Liver (tissue), 9 donors: ENCODE data around the gene DCXR. TPM values are rescaled to one million over a fixed set of nuclear protein-coding genes. Genes with fewer than 3 reads are reported as not detected.

Experiments
- DNase-seq: peaks from one replicate; pipeline ENCODE4 v3.0.0-alpha.2; 2017; ENCODE audit warnings: low spot score
- H3K27ac ChIP-seq, 2 donors: one replicate each; pipeline ENCODE4 v1.7.0; 2013; ENCODE audit warnings: inconsistent platforms in 2 of 2, low read length in 2 of 2, control low read depth in 1 of 2, low read depth in 1 of 2, mild to moderate bottlenecking in 1 of 2
- H3K27me3 ChIP-seq, 4 donors: one replicate each; pipeline versions ENCODE4 v1.6.1 to v1.7.0; 2013; ENCODE audit warnings: low read length in 3 of 4, inconsistent platforms in 1 of 4, mild to moderate bottlenecking in 1 of 4, moderate library complexity in 1 of 4; ENCODE audit not compliant: control insufficient read depth in 4 of 4, insufficient read depth in 4 of 4
- H3K36me3 ChIP-seq, 4 donors: one replicate each; pipeline versions ENCODE4 v1.6.1 to v1.7.0; 2013; ENCODE audit warnings: low read length in 3 of 4, mild to moderate bottlenecking in 3 of 4, low read depth in 1 of 4, moderate library complexity in 1 of 4; ENCODE audit not compliant: control insufficient read depth in 4 of 4, insufficient read depth in 3 of 4
- H3K4me1 ChIP-seq, 4 donors: one replicate each; pipeline versions ENCODE4 v1.6.1 to v1.7.0; 2013; ENCODE audit warnings: low read length in 3 of 4, mild to moderate bottlenecking in 3 of 4, moderate library complexity in 1 of 4; ENCODE audit not compliant: control insufficient read depth in 4 of 4, insufficient read depth in 4 of 4
- H3K4me3 ChIP-seq, 3 donors: one replicate each; pipeline versions ENCODE4 v1.6.1 to v1.7.0; 2013; ENCODE audit warnings: low read length in 3 of 3, control low read depth in 1 of 3, low read depth in 1 of 3, mild to moderate bottlenecking in 1 of 3
- H3K9ac ChIP-seq, 2 donors: one replicate each; pipeline ENCODE4 v1.7.0; 2013; ENCODE audit warnings: low read length in 2 of 2, mild to moderate bottlenecking in 2 of 2, moderate library complexity in 2 of 2, control low read depth in 1 of 2, low read depth in 1 of 2
- H3K9me3 ChIP-seq, 4 donors: one replicate each; pipeline versions ENCODE4 v1.6.1 to v1.7.0; 2013; ENCODE audit warnings: low read length in 3 of 4; ENCODE audit not compliant: control insufficient read depth in 4 of 4
- ATF3 ChIP-seq: IDR thresholded peaks from 2 replicates; pipeline ENCODE4 v1.6.1; 2016; ENCODE audit warnings: antibody characterized with exemption
- EGR1 ChIP-seq, 2 donors: IDR thresholded peaks; 2 replicates each; pipeline ENCODE4 v1.6.1; 2016 to 2018; ENCODE audit warnings: antibody characterized with exemption in 2 of 2, low read depth in 2 of 2
- FOXA1 ChIP-seq: IDR thresholded peaks from 2 replicates; pipeline ENCODE4 v1.6.1; 2016; ENCODE audit warnings: antibody characterized with exemption
- FOXA2 ChIP-seq: IDR thresholded peaks from 2 replicates; pipeline ENCODE4 v1.6.1; 2016; ENCODE audit warnings: antibody characterized with exemption
- GABPA ChIP-seq, 2 donors: IDR thresholded peaks in 1 of 2; conservative IDR thresholded peaks in 1 of 2; 2 replicates each; pipeline ENCODE4 v1.6.1; 2016; ENCODE audit warnings: antibody characterized with exemption in 2 of 2, mild to moderate bottlenecking in 1 of 2, moderate library complexity in 1 of 2
- HNF4G ChIP-seq: IDR thresholded peaks from 2 replicates; pipeline ENCODE4 v1.6.1; 2016; ENCODE audit warnings: antibody characterized with exemption
- JUND ChIP-seq, 2 donors: IDR thresholded peaks; 2 replicates each; pipeline ENCODE4 v1.6.1; 2016; ENCODE audit warnings: antibody characterized with exemption in 2 of 2
- NR2F2 ChIP-seq: IDR thresholded peaks from 2 replicates; pipeline ENCODE4 v1.6.1; 2016; ENCODE audit warnings: antibody characterized with exemption
- REST ChIP-seq: IDR thresholded peaks from 2 replicates; pipeline ENCODE4 v1.6.1; 2016; ENCODE audit warnings: antibody characterized with exemption, mild to moderate bottlenecking
- RXRA ChIP-seq, 2 donors: IDR thresholded peaks; 2 replicates each; pipeline ENCODE4 v1.6.1; 2017 to 2018; ENCODE audit warnings: antibody characterized with exemption in 2 of 2, mild to moderate bottlenecking in 1 of 2
- TAF1 ChIP-seq: conservative IDR thresholded peaks from 2 replicates; pipeline ENCODE4 v1.6.1; 2016; ENCODE audit warnings: antibody characterized with exemption, mild to moderate bottlenecking
- WGBS: extraction: QIAGEN DNeasy Blood & Tissue Kit; methylation state at CpG from one replicate; pipeline ENCODE4 v1.1.7; 2013; 5-methylcytosine and 5-hydroxymethylcytosine counted together
- polyA plus RNA-seq, 2 donors: library from polyadenylated mRNA; stranded (reverse) in 1 of 2; unstranded in 1 of 2; fragments of 200-250 nt in 1 of 2; fragments of >200 nt in 1 of 2; fragmentation: Nextera tagmentation in 1 of 2; extraction: Ambion mirVana in 1 of 2; gene quantifications; one replicate each; pipeline versions ENCODE4 v1.2.1 to v1.2.3, GENCODE V29; 2013 to 2015
- total RNA-seq, 2 donors: library from RNA; depleted of rRNA; stranded (reverse); fragments of >200 nt; gene quantifications; one replicate each; pipeline ENCODE4 v1.2.3, GENCODE V29; 2014
- TF ChIP-seq, protein P1 (sequence below): fragments of 150-350 bp; IDR thresholded peaks from 2 replicates; pipeline ENCODE4 v1.5.1; 2017; ENCODE audit warnings: improper control_type of control experiment, low read depth, low read length; ENCODE audit not compliant: missing input control
- donor health status: healthy.
- donor health status: healthy.
- donor health status: healthy.
- donor health status: healthy.
- donor health status: healthy.

Gene DCXR
- total and polyA plus RNA-seq, 4 donors, result 58.6 to 1,190 (median 585) TPM

GRCh38 chr17:82003411-82004381 lies 33.8 kb downstream of the DCXR start:
- Histone ChIP-seq H3K9ac (no peak overlapping the region), H3K36me3 (peaks cover 0 to 3% (median 0%) of the 10 kb centered on the region in 4 donors), H3K27me3 (no peaks in the 10 kb centered on the region), H3K4me1 (peaks cover 6 to 18% (median 11%) of the 10 kb centered on the region in 4 donors), H3K9me3 (no peaks in the 10 kb centered on the region), H3K27ac (no peak overlapping the region), H3K4me3 (no peak overlapping the region)
- no peak for DNase-seq
- TF ChIP-seq FOXA2 (no peak), ATF3 (no peak), RXRA (IDR thresholded peaks at IDR 0.05) (no peak), FOXA1 (no peak), REST (no peak), JUND (IDR thresholded peaks at IDR 0.05) (no peak), HNF4G (no peak), TAF1 (no peak)
- WGBS, result 84% methylated on average over 53 of the region's 53 CpGs

DNA sequence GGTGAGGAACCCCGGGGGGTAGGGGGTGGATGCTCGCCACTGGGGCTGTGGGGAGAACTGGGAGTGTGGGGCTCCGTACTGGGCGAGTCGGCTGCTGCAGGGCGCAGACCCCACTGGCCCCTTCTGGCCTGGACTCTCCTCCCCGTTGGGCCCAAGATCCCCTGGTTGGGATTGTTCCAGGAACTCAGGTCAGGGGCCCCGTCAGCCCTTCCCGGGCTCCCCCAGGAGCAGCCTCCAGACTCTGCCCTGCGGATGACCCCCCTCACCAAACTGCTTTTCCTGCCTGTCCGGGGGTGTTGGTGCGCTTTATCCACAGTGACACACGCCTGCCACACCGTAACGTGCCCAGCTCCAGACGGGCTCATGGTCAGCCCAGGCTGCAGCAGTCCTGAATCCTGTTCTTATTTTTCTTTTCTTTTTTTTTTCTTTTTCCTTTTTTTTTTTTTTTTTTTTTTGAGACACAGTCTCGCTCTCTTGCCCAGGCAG lies 35.9 kb downstream of the DCXR start:
- peaks cover 6 to 20% (median 11%) of the 10 kb centered on the region in 4 donors for H3K4me1 ChIP-seq
- TF ChIP-seq ATF3 (no peak), FOXA1 (no peak), NR2F2 (no peak), EGR1 (IDR thresholded peaks at IDR 0.05; ENCODE audit: low read depth in 2 of 2) (no peak), TAF1 (no peak), GABPA (IDR thresholded peaks at IDR 0.05 in 1 of 2, conservative IDR thresholded peaks at IDR 0.05 in 1 of 2) (no peak), FOXA2 (no peak), RXRA (IDR thresholded peaks at IDR 0.05) (no peak)
- TF ChIP-seq, protein P1, sequence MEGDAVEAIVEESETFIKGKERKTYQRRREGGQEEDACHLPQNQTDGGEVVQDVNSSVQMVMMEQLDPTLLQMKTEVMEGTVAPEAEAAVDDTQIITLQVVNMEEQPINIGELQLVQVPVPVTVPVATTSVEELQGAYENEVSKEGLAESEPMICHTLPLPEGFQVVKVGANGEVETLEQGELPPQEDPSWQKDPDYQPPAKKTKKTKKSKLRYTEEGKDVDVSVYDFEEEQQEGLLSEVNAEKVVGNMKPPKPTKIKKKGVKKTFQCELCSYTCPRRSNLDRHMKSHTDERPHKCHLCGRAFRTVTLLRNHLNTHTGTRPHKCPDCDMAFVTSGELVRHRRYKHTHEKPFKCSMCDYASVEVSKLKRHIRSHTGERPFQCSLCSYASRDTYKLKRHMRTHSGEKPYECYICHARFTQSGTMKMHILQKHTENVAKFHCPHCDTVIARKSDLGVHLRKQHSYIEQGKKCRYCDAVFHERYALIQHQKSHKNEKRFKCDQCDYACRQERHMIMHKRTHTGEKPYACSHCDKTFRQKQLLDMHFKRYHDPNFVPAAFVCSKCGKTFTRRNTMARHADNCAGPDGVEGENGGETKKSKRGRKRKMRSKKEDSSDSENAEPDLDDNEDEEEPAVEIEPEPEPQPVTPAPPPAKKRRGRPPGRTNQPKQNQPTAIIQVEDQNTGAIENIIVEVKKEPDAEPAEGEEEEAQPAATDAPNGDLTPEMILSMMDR, result no peak
- DNase-seq, result no peak
- peaks cover 0 to 3% (median under 1%) of the 10 kb centered on the region in 4 donors for H3K36me3 ChIP-seq
- peak overlapping the region in 1 of 2 donors; percentile 11 for H3K27ac ChIP-seq
- no peaks in the 10 kb centered on the region for H3K9me3 ChIP-seq
- no peak overlapping the region for H3K4me3 ChIP-seq
- no peaks in the 10 kb centered on the region for H3K27me3 ChIP-seq
- H3K9ac ChIP-seq, result no peak overlapping the region
- WGBS, result 88% methylated on average over 17 of the region's 17 CpGs
